ENCODE data around the gene TIFAB. TPM values are rescaled to one million over a fixed set of nuclear protein-coding genes. Genes with fewer than 3 reads are reported as not detected.

The TIFAB gene
- total RNA-seq, 1 experiment from 2014 or later = not detected

- Histone ChIP-seq H3K4me3 (no peak overlapping the region), H3K9me3 (replicated peaks) (no peaks in the 10 kb centered on the region), H3K27ac (no peak overlapping the region), H3K36me3 (no peaks in the 10 kb centered on the region), H3K27me3 (replicated peaks) (peaks cover 10% of the 10 kb centered on the region), H3K4me1 (replicated peaks) (no peaks in the 10 kb centered on the region; the same call in 1 of the 2 replicates)
- DNase-seq (ENCODE audit: low read depth in 1 of 2, low spot score in 2 of 2) = no peak
Measured at GRCh38 chr5:135460246-135461033, 8.3 kb upstream of the TIFAB start.

- Histone ChIP-seq H3K9me3 (replicated peaks) (no peaks in the 10 kb centered on the region), H3K27ac (no peak overlapping the region), H3K36me3 (no peaks in the 10 kb centered on the region), H3K4me3 (no peak overlapping the region), H3K4me1 (replicated peaks) (no peaks in the 10 kb centered on the region; the same call in 1 of the 2 replicates), H3K27me3 (replicated peaks) (peaks cover 12% of the 10 kb centered on the region)
- peak; percentile 52 to 72 for DNase-seq (ENCODE audit: low read depth in 1 of 2, low spot score in 2 of 2)
Measured at GRCh38 chr5:135458921-135459331, 6.8 kb upstream of the TIFAB start.

GRCh38 chr5:135458356-135458755, 6.2 kb upstream of the TIFAB start:
- DNase-seq (ENCODE audit: low read depth in 1 of 2, low spot score in 2 of 2) = no peak
- H3K27me3 ChIP-seq (replicated peaks) = peaks cover 18% of the 10 kb centered on the region
- H3K4me1 ChIP-seq (replicated peaks) = no peaks in the 10 kb centered on the region; the same call in 1 of the 2 replicates
- no peaks in the 10 kb centered on the region for H3K36me3 ChIP-seq
- H3K9me3 ChIP-seq (replicated peaks) = no peaks in the 10 kb centered on the region
- H3K4me3 ChIP-seq = no peak overlapping the region
- H3K27ac ChIP-seq = no peak overlapping the region

DNA sequence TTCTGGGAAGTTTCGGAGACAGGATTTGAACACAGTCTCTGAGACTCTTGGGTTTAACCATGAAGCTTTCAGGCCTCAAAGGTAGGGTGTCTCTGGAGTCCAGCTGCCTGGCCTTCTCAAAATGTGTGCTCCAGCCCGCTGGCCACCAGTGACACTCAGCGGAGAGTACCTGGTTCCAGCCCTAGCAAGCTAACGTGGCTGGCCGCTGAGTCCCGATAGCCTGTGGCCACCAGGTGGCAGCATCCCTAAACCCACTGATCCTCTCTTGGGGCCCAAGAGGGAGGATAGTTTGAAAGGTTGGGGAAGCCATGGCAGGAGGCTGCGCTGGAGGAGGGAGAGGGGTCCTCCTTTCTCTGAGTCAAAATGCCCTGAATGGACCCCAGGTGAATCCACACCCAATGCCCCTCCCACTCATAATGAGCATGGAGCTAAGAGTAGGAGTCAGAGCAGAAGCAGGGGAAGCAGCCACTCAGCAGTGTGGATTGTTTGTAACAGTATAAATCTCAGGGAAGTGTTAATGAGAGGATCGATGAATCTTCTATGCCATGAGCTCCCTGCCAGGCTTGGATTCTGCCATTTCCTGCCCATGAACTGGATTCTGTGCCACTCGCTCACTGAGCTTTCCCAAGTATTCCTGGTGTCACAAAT, 5.4 kb upstream of the TIFAB start:
- peak; percentile 44 to 73 for DNase-seq (ENCODE audit: low read depth in 1 of 2, low spot score in 2 of 2)
- no peak overlapping the region for H3K4me3 ChIP-seq
- no peaks in the 10 kb centered on the region; the same call in 1 of the 2 replicates for H3K4me1 ChIP-seq (replicated peaks)
- H3K27me3 ChIP-seq (replicated peaks) = peaks cover 22% of the 10 kb centered on the region
- H3K27ac ChIP-seq = no peak overlapping the region
- H3K36me3 ChIP-seq = no peaks in the 10 kb centered on the region
- H3K9me3 ChIP-seq (replicated peaks) = no peaks in the 10 kb centered on the region

GRCh38 chr5:135456238-135457099, 4.3 kb upstream of the TIFAB start:
- no peaks in the 10 kb centered on the region for H3K36me3 ChIP-seq
- H3K27me3 ChIP-seq (replicated peaks) = peaks cover 20% of the 10 kb centered on the region
- no peaks in the 10 kb centered on the region; the same call in 1 of the 2 replicates for H3K4me1 ChIP-seq (replicated peaks)
- no peak overlapping the region for H3K4me3 ChIP-seq
- H3K27ac ChIP-seq = no peak overlapping the region
- DNase-seq (ENCODE audit: low read depth in 1 of 2, low spot score in 2 of 2) = peak in 1 of 2 experiments; percentile 24
- no peaks in the 10 kb centered on the region for H3K9me3 ChIP-seq (replicated peaks)

- H3K36me3 ChIP-seq = no peaks in the 10 kb centered on the region
- no peak for DNase-seq (ENCODE audit: low read depth in 1 of 2, low spot score in 2 of 2)
- no peak overlapping the region for H3K27ac ChIP-seq
- no peaks in the 10 kb centered on the region; the same call in 1 of the 2 replicates for H3K4me1 ChIP-seq (replicated peaks)
- H3K9me3 ChIP-seq (replicated peaks) = no peaks in the 10 kb centered on the region
- H3K4me3 ChIP-seq = no peak overlapping the region
- H3K27me3 ChIP-seq (replicated peaks) = peaks cover 18% of the 10 kb centered on the region
Measured at GRCh38 chr5:135455876-135456237, 3.7 kb upstream of the TIFAB start.

GRCh38 chr5:135454946-135455345, 2.8 kb upstream of the TIFAB start:
- no peaks in the 10 kb centered on the region for H3K9me3 ChIP-seq (replicated peaks)
- H3K36me3 ChIP-seq = no peaks in the 10 kb centered on the region
- no peak for DNase-seq (ENCODE audit: low read depth in 1 of 2, low spot score in 2 of 2)
- no peak overlapping the region for H3K27ac ChIP-seq
- H3K4me1 ChIP-seq (replicated peaks) = no peaks in the 10 kb centered on the region; the same call in 1 of the 2 replicates
- H3K4me3 ChIP-seq = no peak overlapping the region
- H3K27me3 ChIP-seq (replicated peaks) = peaks cover 22% of the 10 kb centered on the region

- Histone ChIP-seq H3K36me3 (no peaks in the 10 kb centered on the region), H3K27ac (no peak overlapping the region), H3K9me3 (replicated peaks) (no peaks in the 10 kb centered on the region), H3K27me3 (replicated peaks) (peaks cover 19% of the 10 kb centered on the region), H3K4me3 (no peak overlapping the region), H3K4me1 (replicated peaks) (no peaks in the 10 kb centered on the region; the same call in 1 of the 2 replicates)
- DNase-seq (ENCODE audit: low read depth in 1 of 2, low spot score in 2 of 2) = no peak
Measured at GRCh38 chr5:135453613-135454012, 1.5 kb upstream of the TIFAB start.

GRCh38 chr5:135451581-135452320, 400 bp downstream of the TIFAB start:
- H3K4me3 ChIP-seq = no peak overlapping the region
- no peaks in the 10 kb centered on the region; the same call in 1 of the 2 replicates for H3K4me1 ChIP-seq (replicated peaks)
- no peaks in the 10 kb centered on the region for H3K36me3 ChIP-seq
- H3K27me3 ChIP-seq (replicated peaks) = peaks cover 19% of the 10 kb centered on the region
- DNase-seq (ENCODE audit: low read depth in 1 of 2, low spot score in 2 of 2) = no peak
- H3K9me3 ChIP-seq (replicated peaks) = no peaks in the 10 kb centered on the region
- no peak overlapping the region for H3K27ac ChIP-seq

DNA sequence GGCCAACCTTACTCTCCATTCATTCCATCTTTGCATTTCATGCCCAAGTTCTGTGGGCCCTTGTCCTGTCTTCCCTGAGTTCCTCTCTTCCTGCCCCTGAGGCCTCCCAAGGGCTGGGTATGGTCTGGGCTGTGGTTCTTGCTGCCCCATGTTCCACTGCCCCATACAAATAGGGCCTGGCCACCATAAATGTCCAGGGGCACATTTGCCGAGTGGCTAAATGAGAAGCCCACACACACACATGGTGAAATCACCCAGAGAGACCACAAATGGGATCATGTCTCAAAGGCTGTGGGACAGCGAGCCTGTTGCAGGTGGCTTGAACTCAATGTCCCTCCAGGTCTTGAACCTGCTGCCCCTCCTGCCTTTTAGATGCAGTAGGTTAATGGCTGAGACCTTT, 1.2 kb downstream of the TIFAB start:
- Histone ChIP-seq H3K27me3 (replicated peaks) (peaks cover 19% of the 10 kb centered on the region), H3K36me3 (no peaks in the 10 kb centered on the region), H3K4me3 (no peak overlapping the region), H3K9me3 (replicated peaks) (no peaks in the 10 kb centered on the region), H3K4me1 (replicated peaks) (no peaks in the 10 kb centered on the region; the same call in 1 of the 2 replicates), H3K27ac (no peak overlapping the region)
- no peak for DNase-seq (ENCODE audit: low read depth in 1 of 2, low spot score in 2 of 2)

- no peak overlapping the region for H3K4me3 ChIP-seq
- DNase-seq (ENCODE audit: low read depth in 1 of 2, low spot score in 2 of 2) = no peak
- H3K27ac ChIP-seq = no peak overlapping the region
Measured at GRCh38 chr5:135450336-135450735, 1.8 kb downstream of the TIFAB start.

DNA sequence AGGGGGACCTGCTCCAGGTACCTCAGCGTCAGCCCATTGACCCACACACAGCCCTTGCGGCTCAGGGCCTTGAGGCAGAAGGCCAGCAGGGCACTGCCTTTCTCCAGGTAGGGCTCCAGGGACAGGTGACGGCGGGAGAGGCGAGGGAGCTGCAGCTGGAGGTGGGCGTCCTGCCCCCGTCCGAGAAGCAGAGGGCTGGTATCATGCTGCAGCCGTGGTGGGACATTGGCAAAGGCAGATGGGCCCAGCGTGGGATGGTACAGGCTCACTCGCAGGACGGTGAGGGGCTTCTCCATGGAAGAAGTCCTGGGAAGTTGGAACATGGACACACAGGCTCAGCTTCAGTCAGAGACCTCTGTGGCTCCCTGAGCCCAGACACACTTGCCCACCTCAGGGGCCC, 2.5 kb downstream of the TIFAB start:
- H3K27ac ChIP-seq = no peak overlapping the region
- no peaks in the 10 kb centered on the region for H3K9me3 ChIP-seq (replicated peaks)
- DNase-seq (ENCODE audit: low read depth in 1 of 2, low spot score in 2 of 2) = no peak
- no peak overlapping the region for H3K4me3 ChIP-seq
- H3K27me3 ChIP-seq (replicated peaks) = peaks cover 19% of the 10 kb centered on the region
- no peaks in the 10 kb centered on the region for H3K36me3 ChIP-seq
- no peaks in the 10 kb centered on the region for H3K4me1 ChIP-seq (replicated peaks)

More at GRCh38 chr5:135450336-135450735, 1.8 kb downstream of the TIFAB start:
- no peaks in the 10 kb centered on the region for H3K36me3 ChIP-seq
- H3K27me3 ChIP-seq (replicated peaks) = peaks cover 19% of the 10 kb centered on the region
- no peaks in the 10 kb centered on the region for H3K4me1 ChIP-seq (replicated peaks)
- H3K9me3 ChIP-seq (replicated peaks) = no peaks in the 10 kb centered on the region

All from SJSA1 (cell line).